Neural cell (in vitro differentiated cells): ENCODE results near the gene EIF2D.

ENCODE experiments used
- CTCF ChIP-seq: fragments of 450-650 bp; IDR thresholded peaks from 2 replicates; pipeline ENCODE4 v1.5.1; 2014; ENCODE audit warnings: antibody characterized with exemption, mild to moderate bottlenecking, moderate library complexity; ENCODE audit not compliant: poor library complexity, severe bottlenecking
- EP300 ChIP-seq: fragments of 450-650 bp; conservative IDR thresholded peaks from 2 replicates; pipeline ENCODE4 v1.6.1; 2014; ENCODE audit warnings: antibody characterized with exemption, mild to moderate bottlenecking, moderate library complexity; ENCODE audit not compliant: poor library complexity, severe bottlenecking
- EZH2 ChIP-seq: fragments of 200-600, 300-800 bp; shearing (Covaris generic), sonication (generic); IDR thresholded peaks from 2 replicates; pipeline ENCODE4 v1.6.1; 2014; ENCODE audit warnings: antibody characterized with exemption, low read length, borderline replicate concordance, mild to moderate bottlenecking; ENCODE audit not compliant: insufficient read depth, poor library complexity, severe bottlenecking
- MXI1 ChIP-seq: fragments of 450-650 bp; conservative IDR thresholded peaks from 2 replicates; pipeline ENCODE4 v1.6.1; 2014; ENCODE audit warnings: antibody characterized with exemption, mild to moderate bottlenecking; ENCODE audit not compliant: poor library complexity, severe bottlenecking
- POLR2AphosphoS5 ChIP-seq: IDR thresholded peaks from 2 replicates; pipeline ENCODE4 v1.6.1; 2012
- RAD21 ChIP-seq: fragments of 450-650 bp; conservative IDR thresholded peaks from 2 replicates; pipeline ENCODE4 v1.6.1; 2014; ENCODE audit warnings: antibody characterized with exemption, mild to moderate bottlenecking, moderate library complexity
- REST ChIP-seq: IDR thresholded peaks from 2 replicates; pipeline ENCODE4 v1.6.1; 2012; ENCODE audit warnings: borderline replicate concordance
- SMC3 ChIP-seq: fragments of 450-650 bp; conservative IDR thresholded peaks from 2 replicates; pipeline ENCODE4 v1.6.1; 2014; ENCODE audit warnings: antibody characterized with exemption, mild to moderate bottlenecking, moderate library complexity; ENCODE audit not compliant: poor library complexity

- no peak for TF ChIP-seq MXI1
- TF ChIP-seq EZH2: no peak
- TF ChIP-seq POLR2AphosphoS5: no peak
- TF ChIP-seq SMC3: no peak
- TF ChIP-seq CTCF: no peak
- TF ChIP-seq RAD21: no peak
- no peak for TF ChIP-seq EP300
- TF ChIP-seq REST: no peak
Measured at GRCh38 chr1:206568256-206568655, 44.0 kb downstream of the EIF2D start.
